OCI-LY7 (cell line): ENCODE results near the gene FGR. TPM values are rescaled to one million over a fixed set of nuclear protein-coding genes. Genes with fewer than 3 reads are reported as not detected.
"Not testable (repeated sequence)": the region's sequence is repeated elsewhere in the genome, so short reads cannot be mapped to it uniquely, and the experiment has no call there.

Source experiments
- BruUV-seq: library from RNA; stranded (reverse); fragments of 400-500 nt; replicated peaks from 2 replicates; lab custom pipeline; 2021; lab: Mats Ljungman, UMichigan
- CTCF ChIA-PET: fragments of 300-600 bp; sonication (Branson Sonifier 250); formaldehyde crosslinking; loops from one replicate; lab custom pipeline; 2022; ENCODE audit warnings: antibody characterized with exemption; ENCODE audit not compliant: unreplicated experiment; lab: Charles Lee
- POLR2A ChIA-PET: fragments of 300-600 bp; sonication (Branson Sonifier 250); formaldehyde crosslinking; loops from one replicate; lab custom pipeline; 2022; ENCODE audit warnings: antibody characterized with exemption; lab: Charles Lee
- DNase-seq: peaks from one replicate; pipeline ENCODE4 v3.0.0-alpha.2; 2015; ENCODE audit warnings: low spot score
- H2AFZ ChIP-seq: fragments of 200-600 bp; sonication (generic), shearing (Covaris generic); 2 replicates; pipeline ENCODE4 v1.6.1; 2014; ENCODE audit warnings: mild to moderate bottlenecking, antibody characterized with exemption, low read length, moderate library complexity
- H3K27ac ChIP-seq: fragments of 200-600 bp; sonication (generic); 2 replicates; pipeline ENCODE4 v1.5.1; 2014; ENCODE audit warnings: mixed run types, low read depth, mild to moderate bottlenecking, moderate library complexity, low read length, inconsistent platforms; ENCODE audit not compliant: poor library complexity, severe bottlenecking
- H3K36me3 ChIP-seq: fragments of 200-600 bp; sonication (generic); 2 replicates; pipeline ENCODE4 v1.6.1; 2014; ENCODE audit warnings: mild to moderate bottlenecking, antibody characterized with exemption, low read length, moderate library complexity, mixed read lengths; ENCODE audit not compliant: insufficient read depth
- H3K4me1 ChIP-seq: fragments of 200-600 bp; sonication (generic); 2 replicates; pipeline ENCODE4 v1.5.1; 2014; ENCODE audit warnings: mild to moderate bottlenecking, low read length; ENCODE audit not compliant: insufficient read depth, poor library complexity, severe bottlenecking
- H3K4me2 ChIP-seq: fragments of 200-600 bp; sonication (generic); 2 replicates; pipeline ENCODE4 v1.6.1; 2014; ENCODE audit warnings: mild to moderate bottlenecking, low read length
- H3K4me3 ChIP-seq: fragments of 200-600 bp; sonication (generic); 2 replicates; pipeline ENCODE4 v1.5.1; 2014; ENCODE audit warnings: mild to moderate bottlenecking, low read depth, low read length; ENCODE audit not compliant: poor library complexity, severe bottlenecking
- H3K79me2 ChIP-seq: fragments of 200-600 bp; sonication (generic); 2 replicates; pipeline ENCODE4 v1.6.1; 2016; ENCODE audit warnings: low read depth, mild to moderate bottlenecking, low read length, moderate library complexity, mixed read lengths; ENCODE audit not compliant: insufficient read depth
- H3K9me2 ChIP-seq: fragments of 200-600 bp; sonication (generic); 2 replicates; pipeline ENCODE4 v1.6.1; 2016; ENCODE audit warnings: mild to moderate bottlenecking, low read length, mixed read lengths; ENCODE audit not compliant: insufficient read depth
- H3K9me3 ChIP-seq: fragments of 200-600 bp; sonication (generic); 2 replicates; pipeline ENCODE4 v1.6.1; 2014; ENCODE audit warnings: mild to moderate bottlenecking, mixed run types, low read length, mixed read lengths
- H4K20me1 ChIP-seq: fragments of 200-600 bp; sonication (generic); 2 replicates; pipeline ENCODE4 v1.6.1; 2014; ENCODE audit warnings: mild to moderate bottlenecking, antibody characterized with exemption, low read length, moderate library complexity, mixed read lengths; ENCODE audit not compliant: insufficient read depth
- CTCF ChIP-seq: fragments of 200-600 bp; sonication (generic); conservative IDR thresholded peaks from 2 replicates; pipeline ENCODE4 v1.5.1; 2014; ENCODE audit warnings: mild to moderate bottlenecking, antibody characterized with exemption, low read length, moderate library complexity, mixed read lengths
- EZH2phosphoT487 ChIP-seq: fragments of 200-600 bp; sonication (generic); IDR thresholded peaks from 2 replicates; pipeline ENCODE4 v1.6.1; 2018; ENCODE audit warnings: low read depth, borderline replicate concordance, mild to moderate bottlenecking, mixed run types, antibody characterized with exemption, low read length, moderate library complexity, mixed read lengths
- intact Hi-C: fragments of 100-400 bp; cut with micrococcal nuclease; formaldehyde crosslinking; loops from one replicate; pipeline ENCODE4 v1.10.0; 2022; ENCODE audit not compliant: unreplicated experiment
- total RNA-seq, 2 experiments: library from RNA; depleted of rRNA in 1 of 2; stranded (reverse); fragments of >200 nt in 1 of 2; shearing (Covaris generic) in 1 of 2; gene quantifications; 2 replicates each; pipeline ENCODE4 v1.2.3, GENCODE V29; 2014 to 2022

FGR gene
- total RNA-seq, 2 experiments from 2014 or later, result 1.2 to 2.2 TPM

- H2AFZ ChIP-seq, result no peak overlapping the region
Observed at GRCh38 chr1:27621051-27621920, 13.7 kb downstream of the FGR start.

GRCh38 chr1:27619782-27620438 is 15.1 kb downstream of the FGR start:
- CTCF ChIA-PET, H2AFZ ChIP-seq, H3K27ac ChIP-seq, H4K20me1 ChIP-seq, DNase-seq, H3K4me3 ChIP-seq, intact Hi-C loops, H3K36me3 ChIP-seq, H3K9me3 ChIP-seq, H3K79me2 ChIP-seq, BruUV-seq, H3K9me2 ChIP-seq, H3K4me2 ChIP-seq: not testable (repeated sequence)
- H3K4me1 ChIP-seq, result peaks cover 43% of the 10 kb centered on the region
- POLR2A ChIA-PET, result interaction anchor here (1.5 to 1.6 kb wide), 2 partner anchors 11 to 41 kb away, joined by 3 to 5 read pairs; no protein-coding TSS in a partner anchor

More at GRCh38 chr1:27621051-27621920, 13.7 kb downstream of the FGR start:
- Histone ChIP-seq H3K9me3 (no peaks in the 10 kb centered on the region), H3K36me3 (no peaks in the 10 kb centered on the region), H3K27ac (no peak overlapping the region), H3K4me1 (peaks cover 57% of the 10 kb centered on the region), H3K4me2 (no peak overlapping the region), H3K79me2 (no peaks in the 10 kb centered on the region), H4K20me1 (no peaks in the 10 kb centered on the region), H3K9me2 (no peaks in the 10 kb centered on the region), H3K4me3 (no peak overlapping the region)
- intact Hi-C loops, result no loop called here
- CTCF ChIA-PET, result interaction anchor here (0.6 kb wide), 3 partner anchors 12 to 219 kb away, joined by 3 to 5 read pairs (median 3); no protein-coding TSS in a partner anchor
- BruUV-seq, result no TSS peak
- no peak for DNase-seq
- POLR2A ChIA-PET, result interaction anchor here (0.6 to 1.6 kb wide), 4 partner anchors 40 to 479 kb away, joined by 3 to 6 read pairs (median 4); no protein-coding TSS in a partner anchor
- no peak for TF ChIP-seq CTCF
- TF ChIP-seq EZH2phosphoT487, result no peak

GRCh38 chr1:27618341-27619082 is 16.5 kb downstream of the FGR start:
- Histone ChIP-seq H4K20me1 (no peaks in the 10 kb centered on the region), H3K79me2 (no peaks in the 10 kb centered on the region), H3K9me3 (no peaks in the 10 kb centered on the region), H3K4me2 (no peak overlapping the region), H3K27ac (no peak overlapping the region), H3K36me3 (no peaks in the 10 kb centered on the region), H3K4me3 (no peak overlapping the region), H2AFZ (no peak overlapping the region; the same call in 1 of the 2 replicates), H3K4me1 (peaks cover 39% of the 10 kb centered on the region), H3K9me2 (no peaks in the 10 kb centered on the region)
- ChIA-PET CTCF (no interaction called here), POLR2A (interaction anchor here (0.6 to 1.5 kb wide), 2 partner anchors 10 to 1108 kb away, joined by 3 to 4 read pairs; no protein-coding TSS in a partner anchor)
- TF ChIP-seq EZH2phosphoT487 (no peak), CTCF (no peak)
- DNase-seq, result no peak
- intact Hi-C loops, result no loop called here
- BruUV-seq, result no TSS peak
